Liver (tissue), 3 donors: Measurements from ENCODE around the gene DLG4.

Experiments used
- ATF3 ChIP-seq: IDR thresholded peaks from 2 replicates; pipeline ENCODE4 v1.6.1; 2016; ENCODE audit warnings: antibody characterized with exemption
- CTCF ChIP-seq: fragments of 150-350 bp; IDR thresholded peaks from 2 replicates; pipeline ENCODE4 v1.5.1; 2017; ENCODE audit warnings: improper control_type of control experiment, low read depth, low read length; ENCODE audit not compliant: missing input control
- FOXA1 ChIP-seq: IDR thresholded peaks from 2 replicates; pipeline ENCODE4 v1.6.1; 2016; ENCODE audit warnings: antibody characterized with exemption
- RAD21 ChIP-seq, 2 donors: IDR thresholded peaks; 2 replicates each; pipeline ENCODE4 v1.6.1; 2016; ENCODE audit warnings: antibody characterized with exemption in 2 of 2, mild to moderate bottlenecking in 2 of 2
- REST ChIP-seq: IDR thresholded peaks from 2 replicates; pipeline ENCODE4 v1.6.1; 2016; ENCODE audit warnings: antibody characterized with exemption, mild to moderate bottlenecking
- YY1 ChIP-seq: IDR thresholded peaks from 2 replicates; pipeline ENCODE4 v1.6.1; 2016; ENCODE audit warnings: antibody characterized with exemption, mild to moderate bottlenecking
- donor health status: healthy.
- donor health status: healthy.

GRCh38 chr17:7225711-7226331, 6.2 kb upstream of the DLG4 start:
- TF ChIP-seq RAD21 (IDR thresholded peaks at IDR 0.05) (no peak), FOXA1 (no peak), CTCF (no peak), REST (no peak), ATF3 (no peak), YY1 (no peak)
